Muscle layer of colon (tissue), 2 donors: ENCODE data around the gene EGFR.

Experiments
- H3K27ac ChIP-seq: one replicate; pipeline ENCODE4 v1.7.0; 2013; ENCODE audit warnings: low read depth, mild to moderate bottlenecking, low read length, moderate library complexity
- H3K27me3 ChIP-seq, 2 donors: one replicate each; pipeline ENCODE4 v1.7.0; 2013; ENCODE audit warnings: low read length in 2 of 2, mild to moderate bottlenecking in 2 of 2; ENCODE audit not compliant: insufficient read depth in 2 of 2, control insufficient read depth in 1 of 2
- H3K36me3 ChIP-seq: one replicate; pipeline ENCODE4 v1.7.0; 2013; ENCODE audit warnings: mild to moderate bottlenecking, low read length; ENCODE audit not compliant: insufficient read depth
- H3K4me1 ChIP-seq: one replicate; pipeline ENCODE4 v1.7.0; 2013; ENCODE audit warnings: mild to moderate bottlenecking, low read length; ENCODE audit not compliant: insufficient read depth
- H3K4me3 ChIP-seq, 2 donors: one replicate each; pipeline ENCODE4 v1.7.0; 2013; ENCODE audit warnings: low read length in 2 of 2, low read depth in 1 of 2, mild to moderate bottlenecking in 1 of 2, moderate library complexity in 1 of 2
- H3K9ac ChIP-seq: one replicate; pipeline ENCODE4 v1.7.0; 2013; ENCODE audit warnings: low read length
- H3K9me3 ChIP-seq: one replicate; pipeline ENCODE4 v1.7.0; 2013; ENCODE audit warnings: mild to moderate bottlenecking, low read length
- donor health status: abdominal sarcoma.
- donor health status: Adenocarcinoma of cecum.

The EGFR gene

GRCh38 chr7:55100544-55101327, 81.9 kb downstream of the EGFR start:
- no peak overlapping the region for H3K27ac ChIP-seq
- peaks cover 15% of the 10 kb centered on the region for H3K4me1 ChIP-seq
- H3K9me3 ChIP-seq = no peaks in the 10 kb centered on the region
- no peak overlapping the region for H3K9ac ChIP-seq
- H3K36me3 ChIP-seq = no peaks in the 10 kb centered on the region
- no peaks in the 10 kb centered on the region for H3K27me3 ChIP-seq
- no peak overlapping the region for H3K4me3 ChIP-seq

DNA sequence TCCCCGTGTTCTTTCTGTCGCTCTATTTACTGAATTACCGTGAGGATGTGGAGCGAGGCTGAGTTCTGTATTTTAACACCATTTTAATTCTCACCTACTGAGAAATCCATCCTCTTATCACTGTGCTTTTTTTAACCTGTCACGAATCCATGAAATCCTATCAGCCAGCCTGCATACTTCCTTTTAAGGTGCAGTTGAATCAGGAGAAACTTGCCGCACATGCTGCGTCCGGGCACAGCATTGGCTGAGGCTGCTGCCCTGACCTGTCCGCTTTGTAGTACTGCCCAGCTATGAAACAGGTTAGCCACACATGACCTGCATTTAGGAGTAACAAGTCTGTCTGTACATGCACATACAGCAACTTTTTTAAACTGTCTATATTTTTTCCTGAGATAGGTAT, 82.5 kb downstream of the EGFR start:
- no peak overlapping the region for H3K4me3 ChIP-seq
- no peaks in the 10 kb centered on the region for H3K27me3 ChIP-seq
- no peaks in the 10 kb centered on the region for H3K36me3 ChIP-seq
- no peaks in the 10 kb centered on the region for H3K9me3 ChIP-seq
- H3K4me1 ChIP-seq = peaks cover 15% of the 10 kb centered on the region
- H3K27ac ChIP-seq = no peak overlapping the region
- H3K9ac ChIP-seq = no peak overlapping the region

- Histone ChIP-seq H3K4me3 (no peak overlapping the region), H3K27me3 (no peaks in the 10 kb centered on the region), H3K27ac (no peak overlapping the region), H3K4me1 (peaks cover 11% of the 10 kb centered on the region), H3K36me3 (no peaks in the 10 kb centered on the region), H3K9ac (no peak overlapping the region), H3K9me3 (no peaks in the 10 kb centered on the region)
These were observed 85.3 kb downstream of the EGFR start for GRCh38 chr7:55104123-55104522.

DNA sequence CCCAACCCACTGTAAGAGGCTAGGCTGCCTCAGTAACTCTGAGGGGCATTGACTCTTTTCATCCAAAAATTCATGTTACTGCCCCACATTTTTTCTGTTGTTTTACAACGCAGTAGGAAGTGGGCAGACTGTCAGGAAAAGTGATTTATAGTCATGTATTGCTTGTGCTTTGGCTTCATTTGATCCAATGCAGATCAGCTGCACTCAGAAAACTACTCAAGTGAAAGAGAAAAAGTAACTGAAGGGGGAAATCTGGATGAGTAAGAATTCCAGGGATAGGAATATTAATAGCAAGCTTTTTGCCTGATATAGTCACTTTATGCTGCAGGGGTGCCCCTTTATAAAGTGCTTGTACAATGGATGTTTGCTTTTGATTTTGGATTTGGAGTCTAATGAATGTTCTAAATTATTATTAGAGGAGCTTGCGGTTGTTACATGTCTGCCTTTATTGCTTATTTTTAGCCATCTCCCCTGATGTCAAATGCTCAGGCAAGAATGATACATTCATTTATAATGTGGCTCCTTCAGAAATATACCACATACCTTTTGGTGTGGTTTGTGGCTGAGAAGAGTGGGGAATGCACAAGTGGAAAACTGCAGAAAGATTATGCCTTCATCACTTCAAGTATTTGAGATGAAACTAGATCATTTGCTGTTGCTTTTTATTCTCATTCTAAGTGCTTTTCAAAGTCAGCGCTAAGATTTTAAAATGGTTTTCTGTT, 86.1 kb downstream of the EGFR start:
- no peak overlapping the region for H3K4me3 ChIP-seq
- no peaks in the 10 kb centered on the region for H3K27me3 ChIP-seq
- H3K4me1 ChIP-seq = peaks cover 18% of the 10 kb centered on the region
- no peak overlapping the region for H3K27ac ChIP-seq
- no peaks in the 10 kb centered on the region for H3K9me3 ChIP-seq
- H3K9ac ChIP-seq = no peak overlapping the region
- H3K36me3 ChIP-seq = no peaks in the 10 kb centered on the region

GRCh38 chr7:55105952-55106351, 87.1 kb downstream of the EGFR start:
- Histone ChIP-seq H3K27me3 (no peaks in the 10 kb centered on the region), H3K4me3 (no peak overlapping the region), H3K4me1 (peaks cover 27% of the 10 kb centered on the region), H3K36me3 (no peaks in the 10 kb centered on the region), H3K9me3 (no peaks in the 10 kb centered on the region), H3K9ac (no peak overlapping the region), H3K27ac (no peak overlapping the region)

GRCh38 chr7:55107946-55108345, 89.1 kb downstream of the EGFR start:
- peaks cover 28% of the 10 kb centered on the region for H3K4me1 ChIP-seq
- no peaks in the 10 kb centered on the region for H3K36me3 ChIP-seq
- no peak overlapping the region for H3K4me3 ChIP-seq
- H3K27me3 ChIP-seq = no peaks in the 10 kb centered on the region
- no peak overlapping the region for H3K27ac ChIP-seq
- no peaks in the 10 kb centered on the region for H3K9me3 ChIP-seq
- H3K9ac ChIP-seq = no peak overlapping the region

- no peak overlapping the region for H3K27ac ChIP-seq
- H3K9me3 ChIP-seq = no peaks in the 10 kb centered on the region
- H3K4me1 ChIP-seq = peaks cover 28% of the 10 kb centered on the region
- H3K4me3 ChIP-seq = no peak overlapping the region
- H3K36me3 ChIP-seq = no peaks in the 10 kb centered on the region
- H3K9ac ChIP-seq = no peak overlapping the region
- H3K27me3 ChIP-seq = no peaks in the 10 kb centered on the region
These were observed 89.6 kb downstream of the EGFR start for GRCh38 chr7:55108401-55108800.

- H3K27me3 ChIP-seq = no peaks in the 10 kb centered on the region
- H3K27ac ChIP-seq = no peak overlapping the region
- no peaks in the 10 kb centered on the region for H3K36me3 ChIP-seq
- no peak overlapping the region for H3K9ac ChIP-seq
- H3K9me3 ChIP-seq = no peaks in the 10 kb centered on the region
- H3K4me1 ChIP-seq = peaks cover 28% of the 10 kb centered on the region
- H3K4me3 ChIP-seq = no peak overlapping the region
These were observed 90.0 kb downstream of the EGFR start for GRCh38 chr7:55108818-55109217.

DNA sequence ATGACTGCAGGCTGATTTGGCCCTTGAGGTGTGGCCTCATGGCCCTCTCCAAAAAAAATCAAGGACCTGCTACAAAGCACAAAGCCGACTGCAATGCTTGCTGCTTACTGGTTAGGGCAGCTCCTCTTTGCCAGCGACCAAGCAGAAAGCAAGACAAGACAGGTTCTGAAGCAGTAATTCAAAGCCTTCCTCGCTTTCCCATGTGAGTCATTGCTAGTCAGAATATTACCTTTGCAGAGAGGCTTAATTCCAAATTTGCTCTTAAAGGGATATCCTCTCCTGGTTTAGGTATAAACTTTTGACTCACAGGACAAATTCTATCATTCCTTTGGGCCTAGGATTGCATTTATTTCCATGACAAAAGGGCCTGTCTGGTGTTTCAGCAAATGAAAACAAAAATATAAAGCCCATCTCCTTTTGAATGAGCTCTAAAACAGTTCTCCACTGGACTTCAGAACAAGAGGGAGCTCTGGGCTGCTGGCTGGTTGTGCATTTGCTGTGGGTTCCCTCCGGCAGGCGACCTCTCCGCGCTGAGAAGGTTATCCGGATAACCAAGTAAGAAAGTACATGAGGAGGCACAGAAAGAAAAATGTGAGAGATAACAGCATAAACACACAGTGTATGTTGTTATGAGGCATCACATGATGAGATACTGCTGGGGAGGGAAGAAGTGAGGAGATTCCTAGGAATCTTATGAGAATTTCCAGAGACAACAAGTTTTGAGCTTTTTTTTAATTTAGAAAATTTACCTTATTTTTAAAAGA, 90.8 kb downstream of the EGFR start:
- no peak overlapping the region for H3K4me3 ChIP-seq
- H3K27ac ChIP-seq = no peak overlapping the region
- H3K27me3 ChIP-seq = no peaks in the 10 kb centered on the region
- H3K9ac ChIP-seq = no peak overlapping the region
- no peaks in the 10 kb centered on the region for H3K9me3 ChIP-seq
- no peaks in the 10 kb centered on the region for H3K36me3 ChIP-seq
- peaks cover 24% of the 10 kb centered on the region for H3K4me1 ChIP-seq

- Histone ChIP-seq H3K4me3 (peak overlapping the region in 1 of 2 donors; percentile 15), H3K27ac (no peak overlapping the region), H3K4me1 (peaks cover 17% of the 10 kb centered on the region), H3K36me3 (no peaks in the 10 kb centered on the region), H3K27me3 (no peaks in the 10 kb centered on the region), H3K9ac (no peak overlapping the region), H3K9me3 (no peaks in the 10 kb centered on the region)
These were observed 91.6 kb downstream of the EGFR start for GRCh38 chr7:55110282-55110992.

DNA sequence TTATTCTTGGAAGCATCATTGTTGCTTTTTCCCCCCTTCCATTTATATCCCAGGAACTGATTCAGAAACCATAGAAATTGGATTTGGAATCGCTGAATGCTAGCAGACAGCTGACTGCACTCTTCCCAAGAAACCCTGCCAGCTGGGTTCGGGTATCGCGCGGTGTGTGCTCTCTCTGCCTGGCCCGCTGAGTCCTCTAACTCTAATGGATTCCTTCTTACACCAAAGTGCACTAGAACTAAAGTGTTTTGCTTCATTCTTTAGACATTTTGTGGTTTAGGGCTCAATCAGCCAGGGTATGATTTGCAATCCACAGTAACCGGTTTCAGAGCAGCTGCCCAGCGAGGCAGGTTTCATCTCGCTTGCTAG, 92.2 kb downstream of the EGFR start:
- Histone ChIP-seq H3K36me3 (no peaks in the 10 kb centered on the region), H3K4me3 (peak overlapping the region in 1 of 2 donors; percentile 15), H3K9ac (no peak overlapping the region), H3K27me3 (no peaks in the 10 kb centered on the region), H3K4me1 (peaks cover 17% of the 10 kb centered on the region), H3K9me3 (no peaks in the 10 kb centered on the region), H3K27ac (peak overlapping the region; percentile 9)
